Nephron progenitor cell (in vitro differentiated cells): ENCODE results near the gene PPIG.
"Not testable (repeated sequence)": the region's sequence is repeated elsewhere in the genome, so short reads cannot be mapped to it uniquely, and the experiment has no call there.

Experiments used
- DNase-seq: peaks from one replicate; pipeline ENCODE4 v3.0.0; 2021
- H3K27ac Mint-ChIP-seq: 2 replicates; pipeline ENCODE4 v1.8.0; 2021; ENCODE audit warnings: mild to moderate bottlenecking, moderate library complexity, mixed read lengths
- H3K27me3 Mint-ChIP-seq: 2 replicates; pipeline ENCODE4 v1.8.0; 2021; ENCODE audit warnings: mild to moderate bottlenecking, low read depth, mixed read lengths; ENCODE audit not compliant: poor library complexity
- H3K36me3 Mint-ChIP-seq: 2 replicates; pipeline ENCODE4 v1.8.0; 2021; ENCODE audit warnings: low read depth, mixed read lengths
- H3K4me1 Mint-ChIP-seq: 2 replicates; pipeline ENCODE4 v1.8.0; 2021; ENCODE audit warnings: mixed read lengths
- H3K4me3 Mint-ChIP-seq: 2 replicates; pipeline ENCODE4 v1.8.0; 2021; ENCODE audit warnings: mild to moderate bottlenecking, moderate library complexity, mixed read lengths
- H3K9me3 Mint-ChIP-seq: 2 replicates; pipeline ENCODE4 v1.8.0; 2021; ENCODE audit warnings: mild to moderate bottlenecking, moderate library complexity, mixed read lengths
- CTCF ChIP-seq: fragments of 200-600 bp; sonication (generic); IDR thresholded peaks from 2 replicates; pipeline ENCODE4 v1.5.0; 2021; ENCODE audit warnings: antibody characterized with exemption

Gene PPIG

GRCh38 chr2:169613876-169614275, 29.7 kb downstream of the PPIG start:
- Mint-ChIP-seq H3K9me3 (peaks cover 44% of the 10 kb centered on the region), H3K36me3 (peaks cover 98% of the 10 kb centered on the region), H3K27me3 (no peaks in the 10 kb centered on the region), H3K4me1 (no peaks in the 10 kb centered on the region), H3K4me3 (no peak overlapping the region), H3K27ac (no peak overlapping the region)
- DNase-seq = no peak
- no peak for TF ChIP-seq CTCF

GRCh38 chr2:169615982-169616381, 31.8 kb downstream of the PPIG start:
- not testable (repeated sequence) for DNase-seq, H3K4me3 Mint-ChIP-seq, H3K27ac Mint-ChIP-seq, H3K27me3 Mint-ChIP-seq, H3K4me1 Mint-ChIP-seq
- Mint-ChIP-seq H3K9me3 (peaks cover 44% of the 10 kb centered on the region), H3K36me3 (peaks cover 94% of the 10 kb centered on the region)

- H3K27ac Mint-ChIP-seq = no peak overlapping the region
- no peaks in the 10 kb centered on the region for H3K4me1 Mint-ChIP-seq
- DNase-seq = no peak
- peaks cover 43% of the 10 kb centered on the region for H3K9me3 Mint-ChIP-seq
- peaks cover 78% of the 10 kb centered on the region for H3K36me3 Mint-ChIP-seq
- H3K27me3 Mint-ChIP-seq = no peaks in the 10 kb centered on the region
- H3K4me3 Mint-ChIP-seq = no peak overlapping the region
- TF ChIP-seq CTCF = no peak
Measured at GRCh38 chr2:169619946-169620345, 35.8 kb downstream of the PPIG start.

- Mint-ChIP-seq H3K9me3 (peaks cover 37% of the 10 kb centered on the region), H3K4me3 (no peak overlapping the region), H3K27me3 (peaks cover under 1% of the 10 kb centered on the region), H3K27ac (no peak overlapping the region), H3K4me1 (no peaks in the 10 kb centered on the region), H3K36me3 (peaks cover 78% of the 10 kb centered on the region)
- TF ChIP-seq CTCF = no peak
- DNase-seq = no peak
Measured at GRCh38 chr2:169620509-169620908, 36.4 kb downstream of the PPIG start.

GRCh38 chr2:169623235-169623634, 39.1 kb downstream of the PPIG start:
- TF ChIP-seq CTCF = no peak
- Mint-ChIP-seq H3K27me3 (peaks cover 3% of the 10 kb centered on the region), H3K4me3 (no peak overlapping the region), H3K4me1 (no peaks in the 10 kb centered on the region), H3K27ac (no peak overlapping the region), H3K9me3 (peaks cover 10% of the 10 kb centered on the region), H3K36me3 (peaks cover 74% of the 10 kb centered on the region)
- DNase-seq = no peak

- H3K27ac Mint-ChIP-seq = no peak overlapping the region
- no peaks in the 10 kb centered on the region for H3K4me1 Mint-ChIP-seq
- H3K4me3 Mint-ChIP-seq = no peak overlapping the region
- peaks cover 3% of the 10 kb centered on the region for H3K27me3 Mint-ChIP-seq
- no peak for TF ChIP-seq CTCF
- DNase-seq = no peak
- H3K36me3 Mint-ChIP-seq = peaks cover 63% of the 10 kb centered on the region
- H3K9me3 Mint-ChIP-seq = no peaks in the 10 kb centered on the region
Measured at GRCh38 chr2:169625781-169626180, 41.6 kb downstream of the PPIG start.
